ENCODE results near the gene IFNAR2.

DNA sequence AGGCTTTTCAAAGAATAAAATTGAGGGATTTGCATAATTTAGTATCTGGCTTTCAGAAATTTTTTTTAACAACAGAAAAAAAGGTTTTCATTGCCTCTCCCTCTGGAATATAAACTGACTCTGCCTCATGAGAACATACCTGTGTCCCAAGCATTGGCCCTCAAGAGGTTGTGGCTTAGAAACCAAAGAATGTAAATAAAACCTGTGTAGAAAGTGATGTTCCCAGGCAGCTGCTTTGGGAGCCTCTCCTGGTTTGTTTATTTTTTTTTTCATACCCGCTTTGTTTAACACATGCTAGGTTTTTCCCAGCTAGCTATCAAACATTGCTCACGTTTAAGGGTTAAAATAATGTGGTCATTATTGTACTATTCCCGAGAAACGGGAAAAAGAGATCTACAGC is 40.5 kb upstream of the IFNAR2 start:
- TF ChIP-seq, protein P1, sequence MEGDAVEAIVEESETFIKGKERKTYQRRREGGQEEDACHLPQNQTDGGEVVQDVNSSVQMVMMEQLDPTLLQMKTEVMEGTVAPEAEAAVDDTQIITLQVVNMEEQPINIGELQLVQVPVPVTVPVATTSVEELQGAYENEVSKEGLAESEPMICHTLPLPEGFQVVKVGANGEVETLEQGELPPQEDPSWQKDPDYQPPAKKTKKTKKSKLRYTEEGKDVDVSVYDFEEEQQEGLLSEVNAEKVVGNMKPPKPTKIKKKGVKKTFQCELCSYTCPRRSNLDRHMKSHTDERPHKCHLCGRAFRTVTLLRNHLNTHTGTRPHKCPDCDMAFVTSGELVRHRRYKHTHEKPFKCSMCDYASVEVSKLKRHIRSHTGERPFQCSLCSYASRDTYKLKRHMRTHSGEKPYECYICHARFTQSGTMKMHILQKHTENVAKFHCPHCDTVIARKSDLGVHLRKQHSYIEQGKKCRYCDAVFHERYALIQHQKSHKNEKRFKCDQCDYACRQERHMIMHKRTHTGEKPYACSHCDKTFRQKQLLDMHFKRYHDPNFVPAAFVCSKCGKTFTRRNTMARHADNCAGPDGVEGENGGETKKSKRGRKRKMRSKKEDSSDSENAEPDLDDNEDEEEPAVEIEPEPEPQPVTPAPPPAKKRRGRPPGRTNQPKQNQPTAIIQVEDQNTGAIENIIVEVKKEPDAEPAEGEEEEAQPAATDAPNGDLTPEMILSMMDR (conservative IDR thresholded peaks at IDR 0.05) = no peak
- TF ChIP-seq ZFX (IDR thresholded peaks at IDR 0.05) = no peak

Data from C4-2B (cell line).